Measurements from ENCODE around the gene SLC38A2. TPM values are rescaled to one million over a fixed set of nuclear protein-coding genes. Genes with fewer than 3 reads are reported as not detected.

The SLC38A2 gene
- total RNA-seq, 4 donors from 2014 or later = 379 to 669 (median 479) TPM

- no peak for DNase-seq (ENCODE audit: low spot score)
- ATAC-seq (ENCODE audit: low FRiP score) = no peak
- TF ChIP-seq CTCF (IDR thresholded peaks at IDR 0.05) = no peak
These were observed 5.1 kb upstream of the SLC38A2 start for GRCh38 chr12:46377678-46378077.

GRCh38 chr12:46376579-46376978, 4.0 kb upstream of the SLC38A2 start:
- DNase-seq (ENCODE audit: low spot score) (no peak), ATAC-seq (ENCODE audit: low FRiP score) (no peak)
- no peak for TF ChIP-seq CTCF (IDR thresholded peaks at IDR 0.05)

- no peak for DNase-seq (ENCODE audit: low spot score)
- no peak for TF ChIP-seq CTCF (IDR thresholded peaks at IDR 0.05)
- no peak for ATAC-seq (ENCODE audit: low FRiP score)
These were observed 2.1 kb upstream of the SLC38A2 start for GRCh38 chr12:46374711-46375110.

- no peak for DNase-seq (ENCODE audit: low spot score)
- ATAC-seq (ENCODE audit: low FRiP score) = no peak
- no peak for TF ChIP-seq CTCF (IDR thresholded peaks at IDR 0.05)
These were observed 1.7 kb upstream of the SLC38A2 start for GRCh38 chr12:46374310-46374709.

GRCh38 chr12:46373301-46374296, 1.0 kb upstream of the SLC38A2 start:
- peak; percentile 41 for DNase-seq (ENCODE audit: low spot score)
- peak; percentile 35 for ATAC-seq (ENCODE audit: low FRiP score)
- TF ChIP-seq CTCF (IDR thresholded peaks at IDR 0.05) = no peak

GRCh38 chr12:46371718-46372543, 642 bp downstream of the SLC38A2 start:
- no peak for TF ChIP-seq CTCF (IDR thresholded peaks at IDR 0.05)
- ATAC-seq (ENCODE audit: low FRiP score) (peak; percentile 21), DNase-seq (ENCODE audit: low spot score) (no peak)

All from omental fat pad (tissue), 4 donors.